GM19438 (cell line): ENCODE results near the gene CD164L2.

Experiments
- ATAC-seq: cut with Tn5 transposase; IDR thresholded peaks from one replicate; pipeline ENCODE4 v1.9.1; 2021; ENCODE audit warnings: low read depth; ENCODE audit not compliant: unreplicated experiment

Gene CD164L2

GRCh38 chr1:27330786-27331185, 52.3 kb downstream of the CD164L2 start:
- ATAC-seq = no peak
